ENCODE measurements around the gene GALNT14.

GRCh38 chr2:30871440-30871839 is 266.8 kb downstream of the GALNT14 start:
- TF ChIP-seq CTCF (IDR thresholded peaks at IDR 0.05; ENCODE audit: borderline replicate concordance, extremely low read depth, low read length, poor library complexity, severe bottlenecking): no peak
- no peak for TF ChIP-seq EZH2 (IDR thresholded peaks at IDR 0.05; ENCODE audit: borderline replicate concordance, low read depth, low read length, severe bottlenecking)
